ENCODE data around the gene FHOD3.

Gene FHOD3

GRCh38 chr18:36314754-36315153, 17.2 kb downstream of the FHOD3 start:
- TF ChIP-seq TAF1 (IDR thresholded peaks at IDR 0.05; ENCODE audit: borderline replicate concordance, insufficient read depth, low read length), result no peak
- no peak for TF ChIP-seq SIN3A (IDR thresholded peaks at IDR 0.05; ENCODE audit: borderline replicate concordance, insufficient read depth, low read length)
- no peak for TF ChIP-seq FOXP2 (optimal IDR thresholded peaks at IDR 0.05; ENCODE audit: borderline replicate concordance, extremely low read depth, extremely low read length, insufficient read depth)
- TF ChIP-seq REST (IDR thresholded peaks at IDR 0.05; ENCODE audit: insufficient read depth in 1 of 2, low read depth in 2 of 2, low read length in 2 of 2), result no peak
- no peak for TF ChIP-seq POLR2AphosphoS5 (IDR thresholded peaks at IDR 0.05; ENCODE audit: low read depth, low read length)

GRCh38 chr18:36315736-36316135, 18.2 kb downstream of the FHOD3 start:
- TF ChIP-seq POLR2AphosphoS5 (IDR thresholded peaks at IDR 0.05; ENCODE audit: low read depth, low read length) (no peak), REST (IDR thresholded peaks at IDR 0.05; ENCODE audit: insufficient read depth in 1 of 2, low read depth in 2 of 2, low read length in 2 of 2) (no peak), SIN3A (IDR thresholded peaks at IDR 0.05; ENCODE audit: borderline replicate concordance, insufficient read depth, low read length) (no peak), TAF1 (IDR thresholded peaks at IDR 0.05; ENCODE audit: borderline replicate concordance, insufficient read depth, low read length) (no peak), FOXP2 (optimal IDR thresholded peaks at IDR 0.05; ENCODE audit: borderline replicate concordance, extremely low read depth, extremely low read length, insufficient read depth) (no peak)

GRCh38 chr18:36316246-36316645, 18.7 kb downstream of the FHOD3 start:
- no peak for TF ChIP-seq SIN3A (IDR thresholded peaks at IDR 0.05; ENCODE audit: borderline replicate concordance, insufficient read depth, low read length)
- no peak for TF ChIP-seq FOXP2 (optimal IDR thresholded peaks at IDR 0.05; ENCODE audit: borderline replicate concordance, extremely low read depth, extremely low read length, insufficient read depth)
- no peak for TF ChIP-seq REST (IDR thresholded peaks at IDR 0.05; ENCODE audit: insufficient read depth in 1 of 2, low read depth in 2 of 2, low read length in 2 of 2)
- TF ChIP-seq POLR2AphosphoS5 (IDR thresholded peaks at IDR 0.05; ENCODE audit: low read depth, low read length), result no peak
- no peak for TF ChIP-seq TAF1 (IDR thresholded peaks at IDR 0.05; ENCODE audit: borderline replicate concordance, insufficient read depth, low read length)

- TF ChIP-seq TAF1 (IDR thresholded peaks at IDR 0.05; ENCODE audit: borderline replicate concordance, insufficient read depth, low read length) (no peak), REST (IDR thresholded peaks at IDR 0.05; ENCODE audit: insufficient read depth in 1 of 2, low read depth in 2 of 2, low read length in 2 of 2) (no peak), POLR2AphosphoS5 (IDR thresholded peaks at IDR 0.05; ENCODE audit: low read depth, low read length) (no peak), FOXP2 (optimal IDR thresholded peaks at IDR 0.05; ENCODE audit: borderline replicate concordance, extremely low read depth, extremely low read length, insufficient read depth) (no peak), SIN3A (IDR thresholded peaks at IDR 0.05; ENCODE audit: borderline replicate concordance, insufficient read depth, low read length) (no peak)
Measured at GRCh38 chr18:36321658-36322407, 24.3 kb downstream of the FHOD3 start.

All from PFSK-1 (cell line).